ENCODE results near the gene IAH1. TPM values are rescaled to one million over a fixed set of nuclear protein-coding genes. Genes with fewer than 3 reads are reported as not detected.

The IAH1 gene
- total and polyA plus RNA-seq, 9 of the 15 experiments (the other 6 are each of a cell fraction or from before 2014, with no cell fraction given): 0.04 to 19.3 (median 0.36) TPM; not detected in 3

DNA sequence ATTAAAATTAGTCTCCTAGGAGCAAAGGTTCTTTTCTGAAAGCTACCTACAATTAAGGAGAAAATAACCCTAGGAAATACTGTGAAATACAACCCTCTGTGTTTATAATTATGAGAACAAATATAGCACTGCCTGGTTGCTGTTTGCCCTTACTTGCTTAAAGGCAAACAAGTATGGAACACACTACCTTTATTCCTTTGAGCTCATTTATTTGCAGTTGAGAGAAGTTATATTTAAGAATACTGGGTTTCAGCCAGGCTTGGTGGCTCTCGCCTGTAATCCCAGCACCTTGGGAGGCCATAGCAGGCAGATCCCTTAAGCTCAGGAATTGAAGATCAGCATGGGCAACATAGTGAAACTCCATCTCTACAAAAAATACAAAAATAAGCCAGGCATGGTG is 23.1 kb upstream of the IAH1 start:
- ChIA-PET CTCF (ENCODE audit: low intra/inter-chr PET ratio) (no interaction called here), POLR2A (interaction anchor here (0.6 kb wide), 1 partner anchor 285 kb away, joined by 3 read pairs; no protein-coding TSS in a partner anchor)
- Histone ChIP-seq H3K4me2 (ENCODE audit: insufficient read depth, low read length) (no peak overlapping the region), H3K27ac (ENCODE audit: extremely low read depth, low read depth, low read length) (no peak overlapping the region), H3K36me3 (ENCODE audit: control insufficient read depth, insufficient read depth, low read length) (peaks cover 73% of the 10 kb centered on the region), H3K4me1 (replicated peaks in 1 of 2; ENCODE audit: control insufficient read depth in 2 of 2, insufficient read depth in 2 of 2, low read length in 2 of 2) (no peaks in the 10 kb centered on the region), H3K9ac (ENCODE audit: insufficient read depth in 1 of 2, low read depth in 2 of 2, low read length in 2 of 2) (no peak overlapping the region), H3K4me3 (no peak overlapping the region), H3K79me2 (ENCODE audit: control insufficient read depth, insufficient read depth, low read length) (no peaks in the 10 kb centered on the region), H3K9me1 (ENCODE audit: control insufficient read depth, insufficient read depth, low read length) (no peaks in the 10 kb centered on the region), H3K27me3 (ENCODE audit: control insufficient read depth in 2 of 2, insufficient read depth in 2 of 2, low read length in 2 of 2) (no peaks in the 10 kb centered on the region), H2AFZ (ENCODE audit: low read depth, low read length) (no peak overlapping the region), H4K20me1 (replicated peaks; ENCODE audit: control insufficient read depth, insufficient read depth, low read length) (no peaks in the 10 kb centered on the region), H3K9me3 (replicated peaks; ENCODE audit: control insufficient read depth, insufficient read depth, low read depth, low read length) (no peaks in the 10 kb centered on the region)
- in situ Hi-C loops (cut with MboI) (no loop called here), intact Hi-C loops (cut with micrococcal nuclease) (no loop called here)
- BruUV-seq (replicated peaks): no TSS peak
- TF ChIP-seq ZNF778 (CRISPR knock-in tag; IDR thresholded peaks at IDR 0.05): no peak
- no peak for TF ChIP-seq GATA2 (CRISPR knock-in tag; IDR thresholded peaks at IDR 0.05)
- TF ChIP-seq, protein P1, sequence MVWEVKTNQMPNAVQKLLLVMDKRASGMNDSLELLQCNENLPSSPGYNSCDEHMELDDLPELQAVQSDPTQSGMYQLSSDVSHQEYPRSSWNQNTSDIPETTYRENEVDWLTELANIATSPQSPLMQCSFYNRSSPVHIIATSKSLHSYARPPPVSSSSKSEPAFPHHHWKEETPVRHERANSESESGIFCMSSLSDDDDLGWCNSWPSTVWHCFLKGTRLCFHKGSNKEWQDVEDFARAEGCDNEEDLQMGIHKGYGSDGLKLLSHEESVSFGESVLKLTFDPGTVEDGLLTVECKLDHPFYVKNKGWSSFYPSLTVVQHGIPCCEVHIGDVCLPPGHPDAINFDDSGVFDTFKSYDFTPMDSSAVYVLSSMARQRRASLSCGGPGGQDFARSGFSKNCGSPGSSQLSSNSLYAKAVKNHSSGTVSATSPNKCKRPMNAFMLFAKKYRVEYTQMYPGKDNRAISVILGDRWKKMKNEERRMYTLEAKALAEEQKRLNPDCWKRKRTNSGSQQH (CRISPR knock-in tag; IDR thresholded peaks at IDR 0.05): no peak
- TF ChIP-seq PHTF2 (CRISPR knock-in tag; IDR thresholded peaks at IDR 0.05): no peak
- TF ChIP-seq ZC3H8 (IDR thresholded peaks at IDR 0.05): no peak
- no peak for TF ChIP-seq NR2F6 (CRISPR knock-in tag; IDR thresholded peaks at IDR 0.05)
- TF ChIP-seq CC2D1A (IDR thresholded peaks at IDR 0.05): no peak
- no peak for DNase-seq (ENCODE audit: extremely low read depth in 1 of 4, low spot score in 3 of 4)
- ATAC-seq: no peak
- no peak for FAIRE-seq
- 87% methylated on average over 1 of the region's 1 CpG for WGBS (ENCODE audit: insufficient coverage, low coverage, missing lambda C conversion rate)

All from K562 (cell line).